HUES48 (cell line): Measurements from ENCODE around the gene MGAT5.

ENCODE experiments used
- H3K27ac ChIP-seq: one replicate; pipeline ENCODE4 v1.7.0; 2013; ENCODE audit warnings: low read depth, low read length, inconsistent platforms
- H3K27me3 ChIP-seq: 2 replicates; pipeline ENCODE4 v1.6.1; 2013; ENCODE audit warnings: mild to moderate bottlenecking, low read length; ENCODE audit not compliant: control insufficient read depth, insufficient read depth
- H3K36me3 ChIP-seq: 2 replicates; pipeline ENCODE4 v1.6.1; 2013; ENCODE audit warnings: low read length; ENCODE audit not compliant: control insufficient read depth, insufficient read depth
- H3K4me1 ChIP-seq: 2 replicates; pipeline ENCODE4 v1.6.1; 2013; ENCODE audit warnings: mild to moderate bottlenecking, low read length; ENCODE audit not compliant: control insufficient read depth, insufficient read depth
- H3K4me3 ChIP-seq: 2 replicates; pipeline ENCODE4 v1.5.1; 2013; ENCODE audit warnings: mild to moderate bottlenecking, low read depth, low read length
- H3K9ac ChIP-seq: 2 replicates; pipeline ENCODE4 v1.6.1; 2013; ENCODE audit warnings: mild to moderate bottlenecking, low read depth, low read length, moderate library complexity
- H3K9me3 ChIP-seq: 2 replicates; pipeline ENCODE4 v1.6.1; 2013; ENCODE audit warnings: low read length; ENCODE audit not compliant: control insufficient read depth, insufficient read depth

The MGAT5 gene

GRCh38 chr2:134368009-134368817 is 114.3 kb downstream of the MGAT5 start:
- Histone ChIP-seq H3K4me1 (peaks cover 2% of the 10 kb centered on the region; the same call in 1 of the 2 replicates), H3K36me3 (peaks cover 7% of the 10 kb centered on the region; the same call in 1 of the 2 replicates), H3K27ac (no peak overlapping the region), H3K27me3 (no peaks in the 10 kb centered on the region), H3K9ac (no peak overlapping the region), H3K4me3 (no peak overlapping the region), H3K9me3 (no peaks in the 10 kb centered on the region)

DNA sequence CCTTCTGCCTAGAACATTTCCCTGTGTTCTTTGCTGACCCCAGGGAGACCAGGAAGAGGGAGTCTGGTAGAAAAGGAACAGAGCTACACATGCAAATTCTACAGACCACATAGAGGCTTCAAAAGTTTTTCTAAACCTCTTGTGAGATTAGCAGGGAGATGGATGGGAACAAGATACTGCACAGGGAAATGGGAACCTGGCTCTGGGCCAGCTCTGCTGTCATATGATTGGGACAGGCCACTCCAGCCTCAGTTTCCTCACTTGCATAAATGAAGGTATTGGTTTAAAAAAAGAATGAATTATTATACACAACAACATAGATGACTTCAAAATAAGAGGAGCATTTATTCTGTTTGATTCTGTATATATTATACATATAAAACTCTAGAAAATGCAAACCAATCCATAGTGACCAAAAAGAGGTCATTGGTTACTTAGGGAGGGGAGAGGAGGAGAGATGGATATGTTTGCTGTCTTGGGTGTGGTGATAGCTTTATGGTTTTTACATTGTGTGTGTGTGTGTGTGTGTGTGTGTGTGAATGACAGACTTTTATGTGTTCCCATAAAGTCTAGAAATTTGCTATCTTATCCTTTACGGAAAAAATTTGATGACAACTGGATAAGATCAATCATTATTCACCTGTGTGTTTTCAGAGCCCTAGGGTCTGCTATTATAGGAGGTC is 115.5 kb downstream of the MGAT5 start:
- H3K4me1 ChIP-seq: peaks cover 2% of the 10 kb centered on the region; the same call in 1 of the 2 replicates
- no peak overlapping the region for H3K9ac ChIP-seq
- H3K27me3 ChIP-seq: no peaks in the 10 kb centered on the region
- 0 out of 2 replicates have a peak, but pooled peaks cover 4% of the 10 kb centered on the region for H3K36me3 ChIP-seq
- H3K4me3 ChIP-seq: no peak overlapping the region
- no peaks in the 10 kb centered on the region for H3K9me3 ChIP-seq
- no peak overlapping the region for H3K27ac ChIP-seq

DNA sequence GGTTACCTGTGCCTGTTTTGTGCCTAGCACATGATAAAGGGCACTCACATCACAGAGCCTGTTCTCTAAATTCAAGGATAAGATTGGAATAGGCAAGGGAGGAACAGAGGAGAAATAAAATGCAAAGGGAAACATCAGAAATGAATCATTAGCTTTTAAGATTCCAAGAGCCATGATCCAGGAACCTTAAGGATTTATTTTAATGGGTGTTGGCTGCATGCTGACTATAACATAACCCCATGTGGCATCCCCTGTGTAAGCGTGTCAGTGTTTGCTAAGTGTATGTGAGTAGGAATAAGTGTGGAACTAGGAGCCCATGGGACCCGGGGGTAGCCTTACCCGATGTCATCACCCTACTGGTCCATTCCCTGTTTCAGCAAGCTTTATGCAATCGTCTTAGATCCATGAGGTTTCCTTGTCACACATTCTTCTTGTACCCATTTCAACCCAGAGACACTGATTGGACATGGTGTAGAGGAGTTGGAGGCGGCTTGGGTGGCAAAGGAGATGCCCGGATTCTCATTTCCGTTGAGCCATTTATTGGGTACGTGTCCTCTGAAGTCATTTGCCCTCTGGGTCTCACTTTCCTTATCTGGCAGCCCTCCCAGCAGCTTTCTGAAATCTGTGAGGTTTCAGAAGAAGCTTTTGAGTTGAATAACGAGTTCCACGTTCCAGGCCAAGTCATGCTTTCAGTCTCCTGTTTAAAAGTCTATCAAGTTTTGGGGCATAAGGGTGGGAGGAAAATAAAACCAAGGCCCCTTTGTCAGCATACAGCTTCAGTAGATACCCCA is 117.0 kb downstream of the MGAT5 start:
- H3K4me1 ChIP-seq: no peaks in the 10 kb centered on the region
- no peak overlapping the region for H3K4me3 ChIP-seq
- H3K27ac ChIP-seq: no peak overlapping the region
- H3K27me3 ChIP-seq: no peaks in the 10 kb centered on the region
- 0 out of 2 replicates have a peak, but pooled peaks cover 4% of the 10 kb centered on the region for H3K36me3 ChIP-seq
- H3K9ac ChIP-seq: no peak overlapping the region
- H3K9me3 ChIP-seq: no peaks in the 10 kb centered on the region

GRCh38 chr2:134372141-134372540 is 118.3 kb downstream of the MGAT5 start:
- Histone ChIP-seq H3K27ac (no peak overlapping the region), H3K27me3 (no peaks in the 10 kb centered on the region), H3K9me3 (no peaks in the 10 kb centered on the region)

GRCh38 chr2:134372611-134373131 is 118.8 kb downstream of the MGAT5 start:
- Histone ChIP-seq H3K4me3 (no peak overlapping the region), H3K27me3 (no peaks in the 10 kb centered on the region), H3K27ac (no peak overlapping the region), H3K9ac (no peak overlapping the region), H3K9me3 (no peaks in the 10 kb centered on the region), H3K4me1 (no peaks in the 10 kb centered on the region), H3K36me3 (peaks cover 9% of the 10 kb centered on the region; the same call in 1 of the 2 replicates)

More at GRCh38 chr2:134372141-134372540, 118.3 kb downstream of the MGAT5 start:
- Histone ChIP-seq H3K4me1 (no peaks in the 10 kb centered on the region), H3K36me3 (peaks cover 9% of the 10 kb centered on the region; the same call in 1 of the 2 replicates), H3K4me3 (no peak overlapping the region), H3K9ac (no peak overlapping the region)

DNA sequence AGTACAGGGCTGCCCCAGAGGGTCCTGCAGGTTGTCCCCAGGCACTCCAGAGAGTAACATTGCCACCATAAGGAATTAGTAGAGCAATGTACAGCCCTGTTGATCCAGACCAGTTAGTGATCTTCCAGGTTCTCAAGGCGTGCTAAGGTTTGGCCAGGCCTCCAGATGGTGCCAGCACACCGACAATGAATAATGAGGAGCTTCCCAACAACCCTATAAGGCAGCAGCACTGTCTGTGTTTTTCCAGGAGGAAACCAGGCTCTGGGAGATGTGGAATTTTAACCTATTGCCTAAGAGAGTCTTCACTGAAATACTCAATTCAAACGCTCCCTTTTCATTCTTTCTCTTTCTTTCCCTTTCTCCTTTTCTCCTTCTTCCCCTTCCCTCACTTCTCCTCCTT is 122.1 kb downstream of the MGAT5 start:
- Histone ChIP-seq H3K27ac (no peak overlapping the region), H3K9ac (no peak overlapping the region), H3K4me3 (no peak overlapping the region), H3K9me3 (no peaks in the 10 kb centered on the region), H3K4me1 (no peaks in the 10 kb centered on the region), H3K27me3 (no peaks in the 10 kb centered on the region), H3K36me3 (peaks cover 9% of the 10 kb centered on the region; the same call in 1 of the 2 replicates)

DNA sequence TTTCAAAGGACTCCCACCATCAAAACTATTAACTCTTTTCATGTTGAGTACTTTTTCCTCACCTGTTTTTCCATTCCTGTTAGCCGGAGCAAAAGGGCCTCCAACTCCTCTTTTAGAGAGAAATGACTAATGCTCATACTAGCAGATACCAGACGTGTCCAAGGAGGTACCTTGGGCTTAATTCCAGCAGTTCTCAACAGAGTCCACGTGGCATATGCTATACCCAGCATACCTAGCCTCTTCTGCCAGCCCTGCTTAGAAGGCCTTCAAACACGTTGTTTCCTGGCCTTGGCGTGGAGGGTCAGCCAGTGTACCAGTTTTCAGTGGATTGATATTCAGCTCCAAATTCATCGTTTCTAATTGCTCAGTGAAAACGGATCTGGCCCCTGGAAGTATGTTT is 123.9 kb downstream of the MGAT5 start:
- H3K4me3 ChIP-seq: no peak overlapping the region
- H3K27me3 ChIP-seq: no peaks in the 10 kb centered on the region
- no peak overlapping the region for H3K27ac ChIP-seq
- H3K4me1 ChIP-seq: no peaks in the 10 kb centered on the region
- no peak overlapping the region for H3K9ac ChIP-seq
- H3K36me3 ChIP-seq: peaks cover 9% of the 10 kb centered on the region; the same call in 1 of the 2 replicates
- H3K9me3 ChIP-seq: no peaks in the 10 kb centered on the region

DNA sequence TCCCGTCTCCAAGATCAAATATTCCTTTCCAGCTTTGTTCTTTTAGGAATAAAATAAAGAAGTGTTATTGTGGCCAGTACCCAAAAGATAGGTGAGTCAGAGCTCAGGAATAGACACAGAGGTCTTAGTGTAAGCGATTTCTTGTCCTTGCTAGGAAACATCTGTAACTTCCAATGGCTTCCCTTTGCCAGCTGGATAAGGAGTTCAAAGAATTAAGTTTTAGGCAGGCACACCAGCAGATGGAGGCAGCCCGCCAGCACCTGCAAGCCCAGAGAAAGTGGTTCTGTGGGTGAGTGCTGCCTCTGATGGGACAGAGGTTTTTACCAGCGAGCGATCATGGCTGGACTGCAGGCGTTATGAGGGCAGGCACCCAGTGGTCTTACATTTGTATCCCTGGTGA is 125.4 kb downstream of the MGAT5 start:
- H3K4me3 ChIP-seq: no peak overlapping the region
- no peak overlapping the region for H3K27ac ChIP-seq
- H3K9me3 ChIP-seq: no peaks in the 10 kb centered on the region
- no peaks in the 10 kb centered on the region for H3K27me3 ChIP-seq
- peaks cover 9% of the 10 kb centered on the region; the same call in 1 of the 2 replicates for H3K36me3 ChIP-seq
- H3K9ac ChIP-seq: no peak overlapping the region
- no peaks in the 10 kb centered on the region for H3K4me1 ChIP-seq

DNA sequence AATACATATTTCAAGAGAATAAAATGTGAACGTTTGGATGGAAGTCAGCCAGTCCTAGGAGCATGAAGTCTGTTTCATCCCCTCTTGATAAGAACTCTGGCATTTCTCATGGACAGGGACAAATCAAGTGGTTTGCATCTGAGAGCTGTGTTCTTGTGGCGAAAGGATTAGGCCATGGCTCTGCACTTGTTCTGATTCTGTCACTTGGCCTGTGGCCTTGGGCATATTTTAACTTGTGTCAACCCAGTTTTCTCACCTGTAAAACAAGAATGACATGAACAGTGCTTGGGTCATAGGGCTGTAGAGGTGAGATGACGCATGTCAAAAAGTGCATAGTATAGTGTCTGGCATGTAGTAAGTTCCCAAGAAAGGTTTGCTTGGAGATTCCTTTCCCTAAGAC is 125.8 kb downstream of the MGAT5 start:
- Histone ChIP-seq H3K9ac (no peak overlapping the region), H3K4me3 (no peak overlapping the region), H3K36me3 (peaks cover 9% of the 10 kb centered on the region; the same call in 1 of the 2 replicates), H3K27ac (no peak overlapping the region), H3K4me1 (no peaks in the 10 kb centered on the region), H3K27me3 (no peaks in the 10 kb centered on the region), H3K9me3 (no peaks in the 10 kb centered on the region)

DNA sequence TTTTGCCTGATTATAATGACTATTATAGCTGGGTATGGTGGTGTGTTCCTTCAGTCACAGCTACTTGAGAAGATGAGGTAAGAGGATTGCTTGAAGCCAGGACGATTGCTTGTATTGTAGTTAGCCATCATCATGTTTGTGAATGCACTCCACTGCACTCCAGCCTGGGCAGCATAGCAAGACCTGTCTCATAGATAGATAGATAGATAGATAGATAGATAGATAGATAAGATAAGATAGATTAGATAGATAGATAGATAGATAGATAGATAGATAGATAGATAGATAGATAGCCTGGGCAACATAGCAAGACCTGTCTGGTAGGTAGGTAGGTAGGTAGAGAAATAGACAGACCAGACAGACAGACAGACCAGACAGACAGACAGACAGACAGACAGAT is 127.3 kb downstream of the MGAT5 start:
- H3K4me3 ChIP-seq: no peak overlapping the region
- H3K9ac ChIP-seq: no peak overlapping the region
- H3K9me3 ChIP-seq: no peaks in the 10 kb centered on the region
- peaks cover 9% of the 10 kb centered on the region; the same call in 1 of the 2 replicates for H3K36me3 ChIP-seq
- no peak overlapping the region for H3K27ac ChIP-seq
- H3K27me3 ChIP-seq: no peaks in the 10 kb centered on the region
- no peaks in the 10 kb centered on the region for H3K4me1 ChIP-seq
